ENCODE results near the gene S100G. TPM values are rescaled to one million over a fixed set of nuclear protein-coding genes. Genes with fewer than 3 reads are reported as not detected.

Gene S100G
- total and polyA plus RNA-seq, 8 donors: not detected

GRCh38 chrX:16633754-16634153 is 16.2 kb upstream of the S100G start:
- H3K9me3 ChIP-seq: no peaks in the 10 kb centered on the region
- WGBS, 5 donors: 26 to 60% (median 43%) methylated on average over 4 of the region's 4 CpGs

GRCh38 chrX:16635040-16635439 is 14.9 kb upstream of the S100G start:
- Histone ChIP-seq H3K4me3 (no peak overlapping the region), H3K4me1 (peaks cover 0 to 4% (median 0%) of the 10 kb centered on the region in 4 donors), H3K36me3 (peaks cover 0 to 27% (median 3%) of the 10 kb centered on the region in 4 donors), H3K27ac (no peak overlapping the region), H3K9me3 (no peaks in the 10 kb centered on the region), H3K27me3 (no peaks in the 10 kb centered on the region)
- intact Hi-C loops (cut with DNase I; ENCODE audit: low total_unique reads): no loop called here
- DNase-seq: no peak
- no peak for TF ChIP-seq POLR2AphosphoS5 (IDR thresholded peaks at IDR 0.05)
- WGBS, 5 donors: 88 to 94% (median 89%) methylated on average over 5 of the region's 5 CpGs

More at GRCh38 chrX:16633754-16634153, 16.2 kb upstream of the S100G start:
- Histone ChIP-seq H3K4me3 (no peak overlapping the region), H3K36me3 (peaks cover 0 to 24% (median 3%) of the 10 kb centered on the region in 4 donors), H3K4me1 (peaks cover 0 to 12% (median 0%) of the 10 kb centered on the region in 4 donors), H3K27ac (peak overlapping the region in 2 of 5 donors; percentile 10 to 50), H3K27me3 (peaks cover 0 to 3% (median 0%) of the 10 kb centered on the region in 3 donors)
- intact Hi-C loops (cut with DNase I; ENCODE audit: low total_unique reads): no loop called here
- no peak for DNase-seq
- TF ChIP-seq POLR2AphosphoS5 (IDR thresholded peaks at IDR 0.05) (no peak), POLR2A (IDR thresholded peaks at IDR 0.05) (no peak), EP300 (IDR thresholded peaks at IDR 0.05) (no peak), CTCF (IDR thresholded peaks at IDR 0.05) (no peak)

- H3K27me3 ChIP-seq: no peaks in the 10 kb centered on the region
- TF ChIP-seq POLR2A (IDR thresholded peaks at IDR 0.05) (no peak), EP300 (IDR thresholded peaks at IDR 0.05) (no peak), CTCF (IDR thresholded peaks at IDR 0.05) (no peak), POLR2AphosphoS5 (IDR thresholded peaks at IDR 0.05) (no peak)
- WGBS, 5 donors: 91 to 100% (median 95%) methylated on average over 3 of the region's 3 CpGs
- DNase-seq: no peak
- H3K36me3 ChIP-seq: peaks cover 0 to 27% (median 3%) of the 10 kb centered on the region in 4 donors
- H3K4me1 ChIP-seq: no peaks in the 10 kb centered on the region
- intact Hi-C loops (cut with DNase I; ENCODE audit: low total_unique reads): no loop called here
- no peak overlapping the region for H3K4me3 ChIP-seq
- H3K27ac ChIP-seq: no peak overlapping the region
- H3K9me3 ChIP-seq: no peaks in the 10 kb centered on the region
These were observed 14.4 kb upstream of the S100G start for GRCh38 chrX:16635596-16635995.

- WGBS, 5 donors: 87 to 95% (median 92%) methylated on average over 7 of the region's 7 CpGs
- TF ChIP-seq POLR2A (IDR thresholded peaks at IDR 0.05) (no peak), CTCF (IDR thresholded peaks at IDR 0.05) (no peak), EP300 (IDR thresholded peaks at IDR 0.05) (no peak), POLR2AphosphoS5 (IDR thresholded peaks at IDR 0.05) (no peak)
- H3K36me3 ChIP-seq: peaks cover 0 to 27% (median 3%) of the 10 kb centered on the region in 4 donors
- H3K4me3 ChIP-seq: no peak overlapping the region
- intact Hi-C loops (cut with DNase I; ENCODE audit: low total_unique reads): no loop called here
- DNase-seq: no peak
- H3K4me1 ChIP-seq: no peaks in the 10 kb centered on the region
- H3K27ac ChIP-seq: no peak overlapping the region
- no peaks in the 10 kb centered on the region for H3K9me3 ChIP-seq
- no peaks in the 10 kb centered on the region for H3K27me3 ChIP-seq
These were observed 11.4 kb upstream of the S100G start for GRCh38 chrX:16638533-16638932.

GRCh38 chrX:16639966-16640365 is 10.0 kb upstream of the S100G start:
- H3K4me3 ChIP-seq: no peak overlapping the region
- no peak for TF ChIP-seq POLR2A (IDR thresholded peaks at IDR 0.05)
- TF ChIP-seq CTCF (IDR thresholded peaks at IDR 0.05): no peak
- no peak for TF ChIP-seq EP300 (IDR thresholded peaks at IDR 0.05)
- TF ChIP-seq POLR2AphosphoS5 (IDR thresholded peaks at IDR 0.05): no peak
- H3K9me3 ChIP-seq: no peaks in the 10 kb centered on the region
- no peaks in the 10 kb centered on the region for H3K4me1 ChIP-seq
- H3K36me3 ChIP-seq: peaks cover 0 to 27% (median 3%) of the 10 kb centered on the region in 4 donors
- intact Hi-C loops (cut with DNase I; ENCODE audit: low total_unique reads): no loop called here
- no peak overlapping the region for H3K27ac ChIP-seq
- H3K27me3 ChIP-seq: no peaks in the 10 kb centered on the region
- DNase-seq: no peak
- WGBS, 5 donors: 81 to 89% (median 83%) methylated on average over 6 of the region's 6 CpGs

Data from stomach (tissue), 9 donors.